HCT116 (cell line): ENCODE measurements around the gene CARD8.
"Not testable (repeated sequence)": the region's sequence is repeated elsewhere in the genome, so short reads cannot be mapped to it uniquely, and the experiment has no call there.

ENCODE experiments used
- CTCF ChIP-seq, 3 experiments: fragments of 200-600 bp in 1 of 3; sonication (generic) in 1 of 3; IDR thresholded peaks in 2 of 3; conservative IDR thresholded peaks in 1 of 3; 2 replicates each; pipeline ENCODE4 v1.5.1; 2012 to 2017; ENCODE audit warnings: low read depth in 2 of 3, low read length in 2 of 3, antibody characterized with exemption in 1 of 3, borderline replicate concordance in 1 of 3, control low read depth in 1 of 3, mild to moderate bottlenecking in 1 of 3, mixed read lengths in 1 of 3, mixed run types in 1 of 3, moderate library complexity in 1 of 3; ENCODE audit not compliant: insufficient read depth in 1 of 3
- EZH2phosphoT487 ChIP-seq: fragments of 200-600 bp; IDR thresholded peaks from 2 replicates; pipeline ENCODE4 v1.6.1; 2018; ENCODE audit warnings: antibody characterized with exemption, borderline replicate concordance
- POLR2A ChIP-seq: IDR thresholded peaks from 2 replicates; pipeline ENCODE4 v1.7.0; 2011; ENCODE audit warnings: borderline replicate concordance; ENCODE audit not compliant: insufficient read depth, insufficient read length; ENCODE audit errors: extremely low read depth
- ZNF274 ChIP-seq: fragments of 200-500 bp; sonication (Bioruptor generic); IDR thresholded peaks from 2 replicates; pipeline ENCODE4 v1.6.1; 2014; ENCODE audit warnings: mild to moderate bottlenecking, low read depth, low read length, inconsistent platforms

- not testable (repeated sequence) for TF ChIP-seq POLR2A; CTCF (IDR thresholded peaks at IDR 0.05 in 2 of 3, conservative IDR thresholded peaks at IDR 0.05 in 1 of 3; ENCODE audit: borderline replicate concordance in 1 of 3, insufficient read depth in 1 of 3, low read depth in 2 of 3, low read length in 2 of 3); EZH2phosphoT487; ZNF274
Observed at GRCh38 chr19:48291489-48291815, 35.7 kb upstream of the CARD8 start.
